Stimulated activated CD4-positive, alpha-beta T cell treated with anti-CD3 and anti-CD28 coated beads, Interleukin-12 subunit alpha, Interleukin-12 subunit beta, amount 100 ng/mL, for 4 hours (primary cell): Measurements from ENCODE around the gene RCBTB2.

Experiments used
- DNase-seq: peaks from one replicate; pipeline ENCODE4 v3.0.0-alpha.2; 2020

RCBTB2 gene

DNA sequence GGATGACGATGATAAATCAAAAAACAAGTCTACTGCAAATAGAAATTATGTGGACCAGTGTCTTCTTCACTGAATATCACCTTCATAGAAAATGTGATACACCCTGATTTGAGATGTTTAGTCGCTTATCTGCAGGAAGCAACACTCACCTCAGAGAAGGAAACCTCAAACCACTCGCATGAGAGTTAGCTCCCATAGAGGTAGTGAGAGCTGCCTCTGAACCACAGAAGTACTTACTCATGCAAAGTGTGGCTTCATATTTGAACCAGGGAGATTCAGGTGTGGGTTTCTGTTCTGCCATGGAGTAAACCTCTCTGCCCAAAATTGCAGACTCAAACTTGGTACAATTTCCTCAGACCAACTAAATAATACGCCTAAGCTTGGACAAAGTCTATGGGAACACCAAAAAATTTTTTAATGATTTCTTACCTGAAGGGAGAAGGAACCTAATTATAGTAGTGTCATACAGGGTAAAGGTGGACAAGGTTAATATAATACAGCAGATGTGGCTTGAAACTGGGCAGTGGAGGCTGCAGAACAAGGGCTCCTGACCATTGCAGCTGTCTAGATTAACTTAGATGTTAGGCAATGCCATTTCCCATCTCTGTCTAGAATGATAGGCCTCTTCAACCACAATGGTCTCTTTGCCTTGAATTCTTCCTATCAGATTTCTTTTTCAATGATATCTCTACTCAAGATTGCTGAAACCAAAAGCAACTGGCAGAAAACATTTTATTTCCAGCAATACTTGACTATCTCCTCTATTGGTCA lies 29.6 kb upstream of the RCBTB2 start:
- DNase-seq, result peak; percentile 17

DNA sequence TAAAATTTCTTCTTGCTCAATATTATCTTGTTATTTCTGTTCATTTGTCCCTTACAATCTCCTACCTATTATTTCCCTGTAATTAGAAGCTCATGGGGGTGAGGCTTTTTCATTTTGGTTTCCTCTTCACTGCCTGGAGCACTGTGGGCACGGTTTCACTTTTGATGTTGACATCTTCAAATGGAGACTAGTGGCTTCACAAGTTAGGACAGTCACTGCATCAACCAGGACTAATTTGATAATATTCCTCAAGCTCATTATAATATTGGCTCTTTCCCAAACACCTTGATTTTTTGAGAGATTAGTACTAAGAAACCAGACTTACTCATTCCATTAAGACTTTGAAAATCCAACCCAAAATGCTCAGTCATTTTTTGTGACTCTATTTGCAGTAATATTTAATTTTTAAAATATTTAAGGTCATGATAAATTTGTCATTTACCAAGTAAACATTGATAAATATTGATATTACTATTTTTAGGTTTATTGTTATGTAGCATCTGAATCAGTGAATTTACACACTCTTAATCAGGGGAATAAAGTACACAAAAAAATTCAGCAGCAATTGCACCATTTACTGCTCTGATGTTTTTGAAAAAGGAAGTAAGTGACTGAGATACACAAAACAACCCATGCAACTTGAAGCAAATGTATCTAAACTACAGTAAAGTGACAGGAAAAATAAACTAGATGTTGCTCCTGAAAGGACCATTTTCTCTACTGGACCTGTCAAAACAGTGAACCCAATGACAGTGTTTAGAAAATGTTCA lies 28.8 kb upstream of the RCBTB2 start:
- DNase-seq, result no peak

DNA sequence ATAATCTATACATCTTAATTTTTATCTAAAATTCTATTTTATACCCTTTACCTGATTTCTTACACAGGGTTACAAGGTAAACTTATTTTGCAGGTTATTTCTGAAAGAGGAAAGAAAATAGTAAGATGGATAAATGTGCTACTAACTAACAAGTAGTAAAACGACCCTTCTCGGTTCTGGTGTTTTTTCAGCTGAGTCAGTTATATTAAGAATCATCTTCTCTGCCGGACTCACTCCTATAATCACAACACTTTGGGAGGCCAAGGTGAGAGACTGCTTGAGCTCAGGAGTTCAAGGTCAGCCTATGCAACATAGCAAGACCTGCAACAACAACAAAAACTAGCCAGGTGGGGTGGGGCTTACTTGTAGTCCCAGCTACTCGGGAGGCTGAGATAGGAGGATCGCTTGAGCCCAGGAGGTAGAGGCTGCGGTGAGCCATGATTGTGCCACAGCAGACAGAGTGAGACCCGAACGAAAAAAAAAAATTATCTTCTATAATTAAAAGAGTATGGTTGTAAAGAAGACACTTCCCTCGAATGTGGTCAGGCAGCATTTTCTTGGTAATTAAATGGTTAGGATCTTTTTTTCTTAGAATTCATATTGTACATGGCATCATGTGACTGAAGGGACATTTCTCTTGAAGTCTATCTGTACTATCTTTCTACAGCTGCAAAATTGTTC lies 27.9 kb upstream of the RCBTB2 start:
- no peak for DNase-seq

DNA sequence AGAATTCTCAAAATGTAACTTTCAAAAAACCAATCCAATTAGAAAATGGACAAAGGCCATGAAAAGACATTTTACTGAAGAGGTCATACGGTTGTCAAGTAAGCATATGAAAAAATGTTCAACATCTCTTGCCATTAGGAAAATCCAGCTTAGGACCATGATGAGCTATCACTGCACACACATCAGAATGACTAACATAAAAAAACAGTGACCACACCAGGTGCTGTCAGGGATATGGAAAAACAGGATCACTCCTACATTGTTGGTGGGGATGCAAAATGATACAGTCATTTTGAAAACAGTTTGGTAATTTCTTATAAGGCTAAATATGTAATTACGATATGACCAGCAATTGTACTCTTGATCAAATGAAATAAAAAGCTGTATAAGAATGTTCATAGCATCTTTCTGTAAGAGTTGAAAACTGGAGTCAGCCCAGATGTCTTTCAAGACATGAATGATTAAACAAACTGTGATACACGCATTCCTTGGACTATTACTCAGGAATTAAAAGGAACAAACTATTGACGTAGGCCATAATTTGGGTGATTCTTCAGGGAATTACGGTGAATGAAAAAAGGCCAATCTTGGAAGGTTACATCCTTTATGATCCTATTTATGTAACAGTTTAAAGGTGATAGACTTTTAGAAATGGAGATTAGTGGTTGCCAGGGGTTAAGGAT lies 26.9 kb upstream of the RCBTB2 start:
- DNase-seq, result no peak

DNA sequence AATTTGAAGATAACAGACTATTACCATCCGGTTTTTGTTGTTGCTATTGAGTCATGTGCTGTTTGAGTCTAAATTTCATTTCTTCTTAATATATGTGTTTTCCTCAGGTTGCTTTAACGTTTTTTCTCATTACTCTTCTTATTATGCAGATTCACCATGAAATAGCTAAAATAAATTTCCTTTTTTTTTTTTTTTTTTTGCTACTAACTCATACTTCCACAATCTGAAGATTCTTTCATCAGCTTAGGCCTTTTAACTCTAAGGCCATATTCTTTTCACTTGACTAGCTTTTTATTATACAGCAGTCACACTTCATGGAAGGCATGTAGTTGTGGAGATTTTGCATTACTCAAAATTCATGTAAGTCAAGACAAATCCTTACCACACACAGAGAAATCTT lies 23.9 kb upstream of the RCBTB2 start:
- DNase-seq, result no peak

DNA sequence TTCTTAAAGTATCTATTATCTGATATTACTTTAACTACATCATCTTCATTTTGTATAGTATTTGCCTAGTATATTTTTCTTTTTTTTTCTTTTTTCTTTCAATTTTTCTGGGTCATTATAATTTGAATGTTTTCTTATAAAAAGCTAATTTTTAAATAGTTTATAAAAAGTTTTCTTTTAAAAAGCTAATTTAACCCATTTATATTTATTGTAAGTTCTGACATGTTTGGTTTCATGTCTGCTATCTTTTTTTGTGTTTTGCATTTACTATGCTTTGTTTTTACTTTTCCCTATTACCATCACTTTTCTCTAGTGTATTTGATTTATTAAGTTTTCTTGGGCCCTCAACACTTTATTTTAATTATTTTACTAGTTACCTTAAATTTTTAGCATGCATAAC lies 22.6 kb upstream of the RCBTB2 start:
- no peak for DNase-seq

DNA sequence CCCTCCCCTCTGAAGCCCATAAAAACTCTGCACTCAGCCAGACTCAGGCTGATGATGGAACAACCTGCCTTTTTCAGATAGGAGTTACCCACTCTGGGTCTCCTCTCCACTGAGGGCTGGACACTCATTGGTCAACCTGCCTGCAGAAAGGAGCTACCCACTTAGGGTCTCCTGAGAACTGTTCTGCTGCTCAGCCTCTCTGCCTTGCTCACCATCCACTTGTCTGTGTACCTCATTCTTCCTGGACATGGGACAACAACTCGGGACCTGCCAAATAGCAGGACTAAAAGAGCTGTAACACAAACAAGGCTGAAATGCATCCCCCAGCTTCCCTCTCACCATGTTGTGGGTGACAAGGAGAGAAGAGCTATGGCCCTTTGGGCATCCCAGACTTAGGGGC lies 18.4 kb upstream of the RCBTB2 start:
- no peak for DNase-seq

DNA sequence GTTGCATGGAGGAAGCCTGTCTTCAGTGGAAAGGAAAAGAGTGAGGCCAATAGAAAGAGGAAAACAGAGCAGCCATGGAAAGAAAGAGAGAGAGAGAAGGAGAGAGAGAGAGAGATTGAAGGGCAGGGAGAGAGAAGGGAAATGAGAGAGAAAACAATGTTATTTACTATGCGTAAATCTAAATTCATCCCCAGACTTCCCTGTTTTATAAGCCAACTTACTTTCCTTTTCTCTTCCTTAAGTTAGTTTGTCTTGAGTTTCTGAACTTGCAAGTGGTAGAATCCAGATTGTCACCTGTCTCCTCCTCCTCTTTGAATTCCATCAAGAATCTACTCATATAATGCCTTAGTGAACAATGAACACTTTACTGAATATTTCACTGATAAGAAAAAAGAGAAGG lies 16.8 kb upstream of the RCBTB2 start:
- DNase-seq, result no peak

DNA sequence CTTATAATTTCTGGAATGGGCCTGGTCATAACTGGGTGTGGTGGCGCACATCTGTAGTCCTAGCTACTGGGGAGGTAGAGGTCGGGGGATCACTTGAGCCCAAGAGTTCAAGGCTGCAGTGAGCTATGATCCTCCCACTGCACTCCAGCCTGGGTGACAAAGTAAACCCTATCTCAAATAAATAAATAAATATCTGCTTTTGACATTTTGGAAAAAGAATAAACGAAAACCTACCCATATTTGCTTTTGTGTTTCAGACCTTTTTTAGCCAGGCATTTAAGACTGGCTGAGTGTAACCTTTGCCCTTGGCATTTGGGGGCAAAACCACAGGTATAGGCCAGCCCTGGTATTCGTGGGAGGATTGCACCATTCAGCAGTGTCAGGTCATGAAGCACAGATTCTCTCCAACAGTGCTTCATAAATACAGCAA lies 14.8 kb upstream of the RCBTB2 start:
- no peak for DNase-seq

DNA sequence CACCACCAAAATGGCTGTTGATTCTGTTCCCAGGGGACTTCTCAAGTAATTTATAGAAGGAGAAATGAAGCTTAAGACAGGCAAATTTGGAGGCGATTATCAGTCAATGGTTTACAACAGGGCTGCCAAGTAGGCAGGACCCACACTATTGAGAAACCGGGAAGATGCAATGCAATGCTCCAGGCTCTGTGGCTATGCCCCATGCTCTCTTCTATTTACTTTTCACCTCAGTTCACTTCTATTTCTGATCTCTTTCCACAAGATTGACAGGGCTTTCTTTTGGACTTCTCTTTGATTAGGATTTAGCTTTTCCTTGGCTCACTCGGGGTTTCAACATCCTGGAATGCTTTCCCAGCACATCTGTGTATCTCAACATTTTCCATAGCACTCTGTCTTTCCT lies 12.7 kb upstream of the RCBTB2 start:
- DNase-seq, result no peak

DNA sequence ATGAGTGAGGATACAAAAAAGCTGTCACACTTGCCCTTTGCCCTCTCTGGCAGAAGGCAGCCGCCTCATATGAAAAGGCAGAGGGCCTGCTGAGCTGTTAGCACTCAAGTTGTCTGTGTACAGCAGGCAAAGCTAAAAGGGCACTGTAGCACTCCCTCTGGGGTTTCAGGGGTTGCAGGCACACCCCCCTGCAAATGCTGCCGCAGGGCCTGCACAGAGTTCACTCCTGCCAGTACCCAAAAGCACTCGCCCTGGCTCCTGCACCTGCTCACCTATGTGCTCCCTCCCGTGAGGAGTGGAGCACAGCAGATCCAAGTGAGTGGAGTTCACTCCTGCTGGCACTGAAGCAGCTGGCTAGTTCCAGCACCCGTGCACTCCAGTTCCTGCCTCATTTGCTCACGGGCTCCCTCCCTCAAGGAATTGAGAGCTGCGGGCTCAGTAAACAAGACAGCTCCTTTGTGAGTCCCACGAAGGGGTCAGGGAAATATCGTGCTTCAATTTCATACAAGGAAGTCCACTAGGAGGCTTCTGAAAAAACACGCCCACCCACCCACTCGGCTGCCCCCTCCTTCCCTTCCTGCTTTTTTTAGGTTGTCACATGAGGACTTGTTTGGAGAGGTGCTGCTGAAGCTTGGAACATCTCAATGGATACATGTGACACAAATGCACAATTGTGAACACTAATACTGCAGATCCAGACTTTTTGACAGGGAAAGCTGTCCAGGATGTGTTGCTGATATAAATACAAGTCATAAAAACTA lies 9.9 kb upstream of the RCBTB2 start:
- no peak for DNase-seq

DNA sequence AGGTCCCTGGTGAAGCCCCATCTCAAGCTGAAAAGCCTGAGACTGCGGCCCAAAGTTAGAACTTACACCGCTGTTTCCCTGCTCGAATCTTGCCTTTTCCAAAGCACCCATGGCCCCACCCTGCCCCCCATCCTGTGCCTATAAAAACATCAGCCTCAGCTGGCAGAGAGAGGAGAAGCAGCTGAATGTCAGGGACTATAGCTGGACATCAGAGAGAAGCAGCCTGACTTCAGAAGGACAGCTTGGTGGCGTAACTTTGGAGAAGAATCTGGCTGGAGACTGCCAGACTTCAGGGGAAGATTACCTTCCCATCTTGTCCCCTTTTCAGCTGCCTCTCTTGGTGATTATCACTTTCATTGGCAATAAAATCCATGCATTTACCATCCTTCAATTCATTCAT lies 9.3 kb upstream of the RCBTB2 start:
- DNase-seq, result no peak

DNA sequence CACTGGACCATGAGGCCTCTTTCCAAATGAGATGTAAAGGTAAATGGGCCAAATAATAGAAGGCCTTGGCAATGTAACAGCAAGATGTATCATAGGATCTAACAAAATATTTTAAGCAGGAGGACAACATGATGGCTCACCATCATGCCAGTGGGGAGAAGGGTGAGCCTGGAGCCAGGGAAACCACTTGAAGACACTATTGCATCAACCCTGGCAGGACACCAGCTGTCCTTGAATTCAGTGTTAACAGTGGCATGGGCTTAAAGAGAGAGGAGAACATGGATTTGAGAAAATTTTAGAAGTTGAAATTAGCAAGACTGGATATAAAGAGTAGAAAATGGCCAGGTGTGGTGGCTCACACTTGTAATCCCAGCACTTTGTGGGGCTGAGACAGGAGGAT lies 6.7 kb upstream of the RCBTB2 start:
- no peak for DNase-seq

DNA sequence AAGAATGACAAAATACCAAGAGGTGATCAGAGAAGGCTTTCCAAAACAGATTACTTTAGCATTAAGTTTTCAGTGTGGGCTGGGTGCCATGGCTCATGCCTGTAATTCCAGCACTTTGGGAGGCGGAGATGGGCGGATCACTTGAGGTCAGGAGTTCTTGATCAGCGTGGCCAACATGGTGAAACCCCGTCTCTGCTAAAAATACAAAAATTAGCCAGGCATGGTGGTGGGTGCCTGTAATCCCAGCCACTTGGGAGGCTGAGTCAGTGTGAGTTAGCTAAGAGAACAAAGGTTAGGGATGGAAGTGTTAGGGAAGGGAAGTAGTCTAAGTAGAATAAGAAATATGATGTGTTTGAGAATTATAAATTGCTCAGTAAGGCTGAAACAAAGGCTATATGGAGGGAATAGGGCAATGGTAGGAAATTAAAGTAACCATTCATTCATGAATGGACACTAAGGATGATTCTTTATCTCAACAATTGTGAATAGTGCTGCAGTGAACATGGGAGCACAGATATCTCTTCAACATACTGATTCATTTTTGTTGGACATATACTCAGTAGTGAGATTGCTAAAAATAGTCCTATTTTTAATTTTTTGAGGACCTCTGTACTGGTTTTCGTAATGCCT lies 3.9 kb upstream of the RCBTB2 start:
- DNase-seq, result no peak

DNA sequence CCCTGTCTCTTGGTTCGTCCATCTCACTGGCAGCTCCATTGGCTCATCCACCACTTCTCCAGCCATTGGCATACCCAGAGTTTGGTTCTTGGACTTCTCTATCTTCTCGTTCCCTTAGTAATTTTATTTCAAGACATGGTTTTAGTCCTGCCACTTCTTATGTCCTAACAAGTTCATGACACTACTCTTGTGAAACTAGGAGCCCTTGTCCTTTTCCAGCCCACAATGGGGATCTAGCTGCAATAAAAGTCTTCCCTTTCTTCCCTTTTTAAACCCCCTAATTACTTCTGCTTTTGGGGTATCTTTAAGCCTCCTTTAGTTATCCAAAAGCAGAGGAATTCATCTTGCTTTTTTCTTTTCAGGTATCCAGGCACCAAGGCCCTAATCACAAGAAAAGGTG lies 2.9 kb upstream of the RCBTB2 start:
- no peak for DNase-seq

DNA sequence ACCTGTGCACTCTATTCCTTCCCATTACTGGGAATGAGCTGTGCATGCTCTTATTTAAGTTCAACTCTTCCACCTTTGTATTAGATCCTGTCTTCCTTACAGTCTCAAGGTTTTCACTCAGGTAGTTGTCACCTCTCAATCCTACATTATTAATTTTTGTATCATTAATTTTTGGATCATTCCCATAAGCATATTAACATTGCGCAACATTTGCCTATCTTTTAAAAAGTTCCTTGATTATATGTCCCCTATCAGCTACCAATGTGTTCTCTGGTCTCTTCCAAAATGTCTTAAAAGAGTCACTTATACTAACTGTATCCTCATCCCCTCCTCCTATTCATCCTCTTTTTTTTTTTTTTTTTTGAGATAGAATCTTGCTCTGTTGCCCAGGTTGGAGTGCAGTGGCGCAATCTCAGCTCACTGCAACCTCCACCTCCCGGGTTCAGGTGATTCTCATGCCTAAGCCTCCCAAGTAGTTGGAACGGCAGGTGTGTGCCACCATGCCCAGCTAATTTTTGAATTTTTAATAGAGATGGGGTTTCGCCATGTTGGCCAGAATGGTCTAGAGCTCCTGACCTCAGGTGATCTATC lies 2.1 kb upstream of the RCBTB2 start:
- DNase-seq, result no peak

DNA sequence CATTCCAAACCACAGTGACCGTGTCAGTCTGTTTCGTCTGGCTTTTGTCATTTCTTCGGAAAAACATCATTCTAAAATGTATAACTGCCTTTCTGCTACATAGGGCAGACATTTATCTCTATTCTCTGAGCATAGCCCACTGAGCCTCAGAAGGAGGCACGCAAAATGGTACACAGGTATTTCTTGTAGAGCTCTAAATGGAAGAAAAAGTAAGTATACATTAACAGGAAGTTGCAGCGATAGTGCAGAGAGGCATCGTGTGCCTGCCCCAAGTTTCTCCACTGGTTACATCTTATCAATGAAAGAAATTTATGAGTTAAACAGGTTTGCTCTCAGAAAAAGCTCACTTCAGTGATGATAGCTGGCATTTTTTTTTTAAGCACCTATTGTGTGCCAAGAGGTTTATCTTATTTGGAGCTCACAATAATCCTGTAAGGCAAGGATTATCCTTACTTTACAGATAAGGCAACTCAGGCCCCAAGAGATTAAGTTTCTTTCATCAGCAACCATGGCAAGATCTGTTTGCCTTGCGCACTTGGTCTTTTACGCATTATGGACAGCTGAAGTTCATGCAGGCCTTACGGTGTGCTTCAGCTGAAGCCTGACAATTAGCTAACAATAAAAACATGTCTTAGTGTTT lies 1.2 kb upstream of the RCBTB2 start:
- no peak for DNase-seq

DNA sequence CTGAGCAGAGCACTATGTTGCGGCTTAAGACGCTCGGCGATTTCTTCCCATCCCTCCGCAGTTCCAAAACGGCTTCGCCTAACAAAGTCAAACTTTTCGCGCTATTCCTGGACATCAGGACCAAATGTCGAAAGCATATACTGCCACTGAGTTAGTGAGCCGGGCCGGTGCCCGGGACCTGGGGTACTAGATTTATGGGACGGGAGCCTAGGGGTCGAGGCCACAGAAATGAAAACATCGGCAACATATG lies 699 bp downstream of the RCBTB2 start:
- DNase-seq, result no peak

DNA sequence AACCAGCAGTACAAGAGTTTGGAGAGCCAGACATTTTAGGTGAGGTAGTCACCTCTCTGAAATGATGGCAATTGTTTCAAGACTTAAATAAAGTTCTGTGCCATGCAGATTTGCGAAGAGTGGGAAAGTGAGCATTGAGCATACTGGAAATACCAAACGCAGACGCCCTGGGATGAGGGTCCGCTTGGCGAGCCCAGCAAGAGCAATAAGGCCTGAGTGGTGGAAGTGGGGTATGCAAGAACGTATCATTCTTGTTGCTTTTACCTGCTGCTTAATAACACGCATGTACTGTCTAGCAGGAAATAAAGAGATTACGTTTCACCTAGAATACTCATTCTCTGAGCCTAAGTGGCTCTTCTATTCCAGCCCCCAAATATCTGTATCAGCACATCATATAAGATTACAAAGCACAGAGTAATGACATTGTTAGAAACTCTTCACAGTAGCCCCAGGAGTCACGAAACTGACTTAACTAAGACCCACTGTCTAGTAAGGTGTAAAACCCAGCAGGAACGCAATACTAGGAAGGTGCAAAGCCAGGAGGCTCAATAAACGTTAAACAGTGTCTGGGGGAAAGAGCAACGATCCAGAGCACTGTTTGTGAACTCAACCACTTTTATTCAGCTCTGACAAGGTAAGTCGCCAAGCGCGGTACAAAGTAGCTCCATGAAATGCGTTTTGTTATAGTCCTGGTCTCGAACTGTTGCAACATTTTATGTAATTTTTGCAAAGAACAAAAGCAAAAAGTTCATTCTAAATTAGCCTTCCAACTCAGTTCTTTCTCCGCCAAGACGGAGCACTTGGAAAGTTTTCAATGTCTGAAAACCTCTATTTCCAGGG lies 1.2 kb downstream of the RCBTB2 start:
- DNase-seq, result no peak

DNA sequence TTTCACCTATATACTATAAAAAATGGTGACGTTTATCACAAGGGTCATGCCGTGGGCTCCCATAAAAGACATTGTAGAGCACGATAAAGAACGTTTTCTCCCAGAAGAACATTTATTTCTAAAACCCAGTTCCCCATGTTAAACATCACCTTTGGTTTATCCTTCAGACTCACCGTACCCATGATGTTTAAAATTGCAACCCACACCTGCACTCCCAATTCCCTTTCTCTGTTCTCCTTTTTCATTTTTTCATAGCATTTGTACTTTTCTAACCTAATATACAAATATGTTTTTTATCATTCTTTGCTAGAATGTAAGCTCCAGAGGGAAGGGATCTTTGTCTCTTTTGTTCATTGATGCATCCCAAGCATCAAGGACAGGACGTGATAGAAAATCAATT lies 2.0 kb downstream of the RCBTB2 start:
- no peak for DNase-seq

DNA sequence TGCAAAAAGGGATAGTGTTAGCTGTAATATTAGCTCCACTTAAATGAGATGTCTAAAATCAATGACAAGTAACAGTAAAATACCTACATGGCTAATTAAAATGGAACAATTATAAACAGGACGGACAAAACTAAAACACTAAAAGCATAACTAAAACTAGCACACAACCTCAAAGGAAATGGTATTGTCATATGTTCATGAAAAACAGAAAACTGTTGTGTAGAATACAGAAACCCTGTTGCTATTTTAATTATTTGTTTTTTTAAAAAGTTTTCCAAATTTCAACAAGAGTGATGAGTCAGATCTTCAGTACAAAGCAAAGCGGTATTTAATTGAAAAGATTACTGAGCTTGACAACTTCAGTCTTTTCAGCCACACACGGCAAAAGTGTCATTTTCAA lies 4.2 kb downstream of the RCBTB2 start:
- no peak for DNase-seq
